T-helper 1 cell (primary cell): ENCODE data around the gene THUMPD2.

Experiments used
- DNase-seq, 5 donors: peaks; one replicate each; pipeline ENCODE4 v3.0.0-alpha.2; 2012 to 2020

The THUMPD2 gene

DNA sequence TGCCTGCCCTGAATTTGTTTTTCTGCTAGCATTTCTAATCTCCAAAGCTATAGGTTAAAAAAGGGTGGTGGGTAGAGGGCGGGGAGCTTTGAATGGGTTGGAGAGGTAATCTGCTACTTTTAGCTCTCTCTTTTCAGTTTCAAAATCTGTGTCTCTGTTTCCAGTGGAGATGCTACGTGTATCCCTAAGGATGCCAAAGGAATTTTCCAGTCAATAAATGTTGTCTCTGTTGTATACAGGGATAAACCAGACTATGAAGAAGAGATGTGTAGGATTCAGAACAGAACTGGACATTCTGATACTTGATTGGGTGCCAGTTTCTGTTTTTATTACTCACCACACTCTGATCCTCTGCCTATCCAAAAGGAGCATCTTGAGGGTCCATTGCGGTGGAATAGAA is 63.2 kb downstream of the THUMPD2 start:
- no peak for DNase-seq

DNA sequence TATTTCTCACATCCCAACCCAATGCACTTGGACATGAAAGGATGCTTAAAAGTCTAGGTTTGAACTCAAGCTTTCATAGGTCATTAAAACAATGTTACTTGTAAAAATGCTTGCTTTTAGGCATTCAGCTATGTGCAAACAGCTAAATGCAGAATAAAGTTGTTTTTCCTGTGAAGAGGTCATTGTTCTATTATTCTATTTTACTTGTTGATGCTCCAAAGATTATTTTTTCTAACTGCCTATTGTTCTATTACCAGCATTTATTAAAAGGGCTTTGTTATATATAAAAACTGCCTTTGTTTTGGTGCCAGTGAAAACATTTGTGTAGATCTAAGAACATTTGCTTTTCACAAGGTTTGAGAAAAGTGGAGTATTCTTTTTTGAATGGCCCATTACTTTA is 64.0 kb downstream of the THUMPD2 start:
- DNase-seq, result no peak

DNA sequence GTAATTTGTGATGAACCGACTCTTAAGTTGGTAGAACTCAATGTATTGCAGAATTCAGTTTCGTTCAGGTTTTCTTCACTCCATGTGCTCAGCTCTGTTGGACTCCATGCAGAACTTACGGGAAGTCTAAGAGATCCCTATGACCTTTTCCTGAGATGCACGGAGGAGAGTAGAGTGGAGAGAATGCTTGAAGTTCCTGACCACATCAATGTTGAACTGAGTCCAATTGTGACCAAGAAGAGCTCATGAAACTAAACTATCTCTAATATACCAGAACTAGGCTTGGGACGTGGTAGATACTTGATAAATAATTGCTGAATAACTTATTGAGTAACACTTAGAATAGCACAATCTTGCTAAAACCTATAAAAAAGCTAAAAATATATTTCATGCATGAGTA is 66.1 kb downstream of the THUMPD2 start:
- DNase-seq, result no peak

DNA sequence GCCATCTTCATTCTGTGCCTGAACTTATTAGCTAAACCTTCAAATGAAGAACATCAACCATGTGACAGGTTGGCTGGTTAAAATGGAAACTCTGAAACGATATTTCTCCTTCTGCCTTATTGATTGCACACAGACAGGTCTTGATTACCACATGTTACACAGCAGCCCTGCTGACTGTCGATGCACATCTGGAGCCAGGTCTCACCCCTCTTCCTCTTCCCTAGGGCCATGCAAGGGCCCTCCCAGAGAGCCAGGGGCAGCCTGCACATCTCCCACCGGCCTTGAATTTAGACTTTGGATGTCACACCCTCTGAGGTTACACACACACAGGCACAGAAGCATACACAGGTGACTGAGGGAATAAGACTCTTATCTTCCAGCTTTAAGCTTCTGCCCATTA is 68.3 kb downstream of the THUMPD2 start:
- DNase-seq, result no peak

DNA sequence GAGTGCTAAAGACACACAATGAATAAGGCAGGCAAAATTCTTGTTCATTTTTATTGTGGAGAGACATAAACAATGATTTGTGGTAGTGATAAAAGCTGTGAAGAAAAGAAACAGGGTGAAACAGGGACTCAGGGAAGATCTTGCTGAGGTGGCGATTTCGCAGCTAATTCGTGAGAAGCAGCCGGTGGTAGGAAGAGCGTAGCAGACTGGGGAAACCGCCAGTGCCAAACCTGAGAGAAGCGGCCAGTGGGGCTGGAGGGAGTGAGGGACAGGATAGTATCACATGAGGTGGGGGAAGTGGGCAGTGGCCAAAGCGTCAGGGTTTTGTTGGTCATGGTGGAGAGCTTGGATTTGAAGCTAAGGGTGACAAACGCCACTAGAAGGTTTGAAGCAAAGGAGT is 71.1 kb downstream of the THUMPD2 start:
- DNase-seq, result no peak

DNA sequence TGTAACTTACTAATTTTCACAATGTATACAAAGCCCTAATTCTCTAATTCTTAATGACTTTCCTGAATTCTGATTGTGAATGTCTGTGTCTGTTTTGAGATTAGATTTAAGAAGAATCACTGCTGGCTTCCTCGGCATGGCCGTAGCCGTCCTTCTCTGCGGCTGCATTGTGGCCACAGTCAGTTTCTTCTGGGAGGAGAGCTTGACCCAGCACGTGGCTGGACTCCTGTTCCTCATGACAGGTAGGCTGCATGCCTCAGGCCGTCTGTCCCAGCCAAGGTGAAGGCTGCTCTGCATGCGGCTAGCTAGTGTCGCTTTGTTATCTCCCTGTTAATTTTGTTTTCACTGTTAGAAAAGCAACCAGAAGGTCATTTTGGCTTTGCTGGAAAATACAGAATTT is 72.1 kb downstream of the THUMPD2 start:
- no peak for DNase-seq

DNA sequence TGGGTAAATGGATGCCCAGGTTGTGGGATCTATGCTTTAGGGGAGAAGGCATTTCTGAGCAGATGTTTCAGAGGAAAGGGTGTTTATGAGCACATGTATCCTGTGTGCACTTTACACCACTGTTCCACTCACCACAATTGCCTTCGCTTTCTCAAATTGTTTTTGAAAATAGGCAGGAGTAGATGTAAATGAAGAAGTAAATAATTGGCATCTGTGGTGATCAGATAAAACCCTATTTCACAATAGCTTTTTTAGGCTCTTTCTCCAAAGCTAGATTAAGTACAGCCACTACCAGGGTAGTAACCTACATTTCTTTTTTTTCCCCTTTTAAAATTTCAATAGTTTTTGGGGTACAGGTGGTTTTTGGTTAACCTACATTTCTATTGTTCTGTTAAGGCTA is 72.7 kb downstream of the THUMPD2 start:
- DNase-seq, result no peak

DNA sequence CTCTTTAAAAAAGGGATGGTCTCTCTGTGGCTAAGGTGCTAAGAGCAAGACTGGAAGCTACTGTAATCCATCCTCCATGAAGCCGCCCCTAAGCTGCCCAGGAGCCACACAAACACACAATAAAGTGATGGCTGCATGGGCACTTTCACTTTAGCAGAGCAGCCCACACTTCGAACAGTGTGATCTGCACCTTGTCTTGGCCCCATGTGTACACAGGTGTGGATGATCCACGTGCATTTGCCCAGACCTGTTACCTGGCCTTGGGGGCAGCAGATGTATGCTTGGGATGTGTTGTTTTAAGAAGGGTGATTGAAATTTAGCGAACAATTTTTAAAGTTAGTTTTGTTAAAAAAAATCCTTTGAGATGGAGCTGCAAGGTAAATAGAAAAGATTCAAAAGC is 73.4 kb downstream of the THUMPD2 start:
- no peak for DNase-seq

DNA sequence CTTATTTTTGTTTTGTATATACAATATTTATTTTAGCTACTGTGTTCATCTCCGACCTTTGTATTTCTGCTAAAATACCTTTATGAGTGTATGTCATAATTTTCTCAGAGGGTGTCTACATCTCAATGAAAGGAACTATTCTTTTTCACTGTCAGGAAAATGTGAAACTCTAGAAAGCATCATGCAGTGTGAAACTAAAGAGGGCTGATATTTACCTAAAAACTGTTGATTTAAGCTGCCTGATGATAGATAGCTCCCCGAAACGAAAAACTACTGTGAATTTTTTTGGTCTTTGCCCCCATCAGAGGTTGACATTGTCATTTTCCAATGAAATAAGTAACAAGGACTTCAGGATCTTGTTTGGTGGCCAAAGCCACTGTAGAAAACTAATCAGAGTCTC is 74.5 kb downstream of the THUMPD2 start:
- DNase-seq, result no peak

DNA sequence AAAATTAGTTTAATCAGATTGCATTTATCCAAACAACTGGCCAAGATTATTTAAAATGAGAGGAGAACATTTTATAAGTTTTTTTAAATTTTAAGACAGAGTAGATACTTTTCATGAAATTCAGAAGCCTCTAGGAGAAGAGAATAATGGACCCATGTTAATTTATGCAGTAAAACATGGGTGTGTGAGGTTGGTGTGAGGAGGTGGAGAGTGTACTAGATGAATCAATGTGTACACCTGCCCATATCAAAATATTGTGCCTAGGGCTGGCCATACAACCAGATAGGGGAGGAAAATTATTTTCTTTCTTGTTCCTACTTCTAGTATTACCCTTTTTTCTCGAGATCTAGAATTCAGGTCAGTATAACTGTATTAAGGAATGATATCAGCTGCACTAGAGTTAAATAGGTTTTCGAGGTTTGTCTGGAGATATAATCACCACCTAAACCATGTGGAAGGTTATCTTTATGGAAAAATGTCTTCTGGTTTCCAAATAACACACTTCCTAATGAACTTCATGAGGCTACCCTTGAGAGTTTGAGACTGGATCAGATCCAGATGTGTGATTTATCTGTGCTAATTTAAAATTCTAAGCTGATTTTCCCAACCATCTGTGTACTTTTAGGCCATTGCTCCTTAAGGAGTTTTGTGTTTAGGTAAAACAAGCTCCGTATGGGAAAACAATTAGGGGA is 75.7 kb downstream of the THUMPD2 start:
- no peak for DNase-seq

DNA sequence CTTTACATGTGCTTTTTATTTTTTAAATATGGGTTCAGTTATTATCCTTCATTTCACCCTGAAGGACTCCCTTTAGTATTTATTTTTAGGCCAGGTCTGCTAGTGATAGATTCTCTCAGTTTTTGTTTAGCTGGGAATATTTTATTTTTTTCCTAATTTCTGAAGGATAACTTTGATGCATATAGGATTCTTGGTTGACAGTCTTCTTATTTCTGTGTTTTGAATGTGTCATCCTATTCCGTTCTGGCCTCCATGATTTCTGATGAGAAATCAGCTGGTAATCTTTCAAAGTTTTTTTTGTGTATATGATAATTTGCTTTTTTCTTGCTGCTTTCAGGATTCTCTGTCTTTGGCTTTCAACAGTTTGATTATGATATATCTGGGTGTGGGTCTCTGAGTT is 77.9 kb downstream of the THUMPD2 start:
- no peak for DNase-seq

DNA sequence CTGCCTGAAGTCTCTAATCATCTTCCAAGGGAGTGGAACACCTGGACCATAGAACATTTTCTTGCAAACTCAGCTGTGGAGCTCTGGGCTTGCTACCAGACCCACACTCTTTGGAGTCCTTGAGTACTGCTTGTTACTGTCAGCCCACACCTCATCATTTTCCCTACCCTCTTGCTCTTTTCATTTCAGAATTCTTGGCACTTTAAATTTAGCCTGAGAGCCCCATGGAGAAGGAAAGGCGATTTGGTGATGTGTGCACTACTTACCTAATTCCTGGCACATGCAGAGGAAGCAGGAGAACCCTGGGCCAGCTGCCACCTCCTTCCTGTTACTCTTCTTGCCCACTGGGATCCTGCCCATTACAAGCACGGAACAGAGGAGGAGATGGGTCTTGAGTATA is 81.6 kb downstream of the THUMPD2 start:
- no peak for DNase-seq

DNA sequence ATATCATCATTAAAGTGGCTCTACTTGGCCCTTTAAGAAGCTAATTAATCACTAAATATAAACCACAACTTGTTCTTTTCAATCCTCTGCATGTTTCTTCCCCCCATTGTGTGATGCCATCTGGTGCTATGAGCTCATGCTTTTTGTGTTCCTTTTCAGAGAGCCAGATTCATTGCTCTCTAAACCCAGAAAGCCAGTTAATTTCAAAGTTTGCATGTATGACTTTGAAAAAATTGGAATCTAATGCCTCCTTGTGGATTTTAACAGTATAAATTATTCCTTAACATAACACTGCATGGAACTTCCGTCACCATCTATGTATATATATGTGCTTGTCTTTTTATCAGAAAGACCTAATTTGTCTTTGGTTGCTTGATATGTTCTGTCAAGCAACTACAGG is 82.2 kb downstream of the THUMPD2 start:
- no peak for DNase-seq

DNA sequence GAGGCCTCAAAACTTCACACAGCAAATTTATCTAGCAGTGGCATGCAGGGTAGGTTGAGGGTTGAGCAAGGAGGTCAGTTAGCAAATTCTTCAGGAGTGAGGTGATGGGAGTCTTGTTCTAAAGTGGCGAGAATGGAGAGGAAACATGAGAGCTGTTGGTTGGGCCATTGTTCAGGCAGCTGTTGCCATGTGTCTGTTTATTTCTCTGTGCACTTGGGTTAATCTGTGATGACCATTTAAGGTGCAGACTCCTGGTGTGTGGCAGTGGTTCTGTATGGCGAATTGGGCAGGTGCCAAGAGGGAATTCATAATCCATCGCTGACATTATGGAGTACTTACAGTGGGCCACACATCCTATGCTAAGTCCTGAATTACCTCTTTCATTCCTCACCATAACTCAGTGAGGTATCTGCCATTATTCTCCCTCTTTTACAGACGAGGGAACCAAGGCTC is 82.9 kb downstream of the THUMPD2 start:
- no peak for DNase-seq

DNA sequence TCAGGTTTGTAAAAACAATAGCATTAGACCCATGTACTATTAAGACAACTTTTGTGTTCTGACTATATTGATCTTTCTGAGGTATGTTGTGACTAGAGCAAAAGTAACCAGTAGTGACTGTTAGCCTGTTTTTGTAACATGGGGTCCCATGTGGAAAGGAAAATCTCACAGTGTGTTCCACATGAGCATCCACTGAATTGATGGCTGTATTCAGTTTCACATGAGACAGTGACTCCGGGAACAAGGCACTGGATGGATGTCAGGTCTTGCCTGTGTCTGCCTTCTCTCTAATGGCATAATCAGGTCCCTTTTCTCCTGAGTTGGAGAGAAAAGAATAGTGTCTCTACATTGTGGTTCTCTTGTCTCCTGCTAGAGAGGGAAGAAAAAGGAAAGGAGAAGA is 85.8 kb downstream of the THUMPD2 start:
- no peak for DNase-seq

DNA sequence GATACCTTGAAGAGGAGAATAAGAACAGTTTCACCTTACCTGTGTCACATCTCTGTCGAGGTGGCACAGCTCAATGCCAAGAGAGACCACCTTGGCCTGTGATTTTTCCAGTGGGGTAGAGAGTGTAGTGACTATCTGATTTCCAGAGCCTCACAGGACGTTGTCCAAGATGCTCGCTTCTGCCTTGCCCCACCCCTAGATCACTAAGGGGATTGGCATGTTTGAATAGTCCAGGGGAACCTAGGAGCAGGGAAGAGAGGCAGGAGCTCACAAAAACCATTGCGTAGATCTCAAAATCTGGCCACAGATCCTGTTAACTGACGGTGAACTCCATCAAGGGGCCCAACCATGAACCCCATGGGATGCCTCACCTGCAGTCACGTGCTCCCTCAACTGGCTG is 89.2 kb downstream of the THUMPD2 start:
- no peak for DNase-seq

DNA sequence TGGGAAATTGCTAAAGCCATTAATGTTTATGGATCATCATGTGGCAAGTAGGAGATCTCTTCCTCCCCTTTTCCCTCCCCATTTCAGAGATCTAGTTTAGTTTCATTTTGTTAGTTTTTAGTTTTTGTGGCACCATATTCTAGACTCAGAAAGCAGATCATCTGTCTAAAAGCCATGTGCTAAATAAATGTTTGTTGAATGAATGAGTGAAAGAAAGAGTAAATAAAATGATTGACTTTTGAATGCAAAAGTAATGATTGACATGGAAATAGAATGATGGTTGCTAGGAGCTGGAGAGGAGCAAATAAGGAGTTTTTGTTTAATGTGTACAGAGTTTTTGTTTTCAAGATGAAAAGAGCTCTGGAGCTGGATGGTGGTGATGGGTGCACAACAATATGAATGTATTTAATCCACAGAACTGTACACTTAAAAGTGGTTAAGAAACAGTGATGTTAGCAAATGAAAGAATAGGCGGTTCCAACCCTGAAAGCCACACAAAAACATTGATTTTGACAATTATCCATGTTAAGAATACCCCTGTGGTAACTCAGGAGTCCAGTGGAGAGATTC is 89.7 kb downstream of the THUMPD2 start:
- DNase-seq, result no peak

DNA sequence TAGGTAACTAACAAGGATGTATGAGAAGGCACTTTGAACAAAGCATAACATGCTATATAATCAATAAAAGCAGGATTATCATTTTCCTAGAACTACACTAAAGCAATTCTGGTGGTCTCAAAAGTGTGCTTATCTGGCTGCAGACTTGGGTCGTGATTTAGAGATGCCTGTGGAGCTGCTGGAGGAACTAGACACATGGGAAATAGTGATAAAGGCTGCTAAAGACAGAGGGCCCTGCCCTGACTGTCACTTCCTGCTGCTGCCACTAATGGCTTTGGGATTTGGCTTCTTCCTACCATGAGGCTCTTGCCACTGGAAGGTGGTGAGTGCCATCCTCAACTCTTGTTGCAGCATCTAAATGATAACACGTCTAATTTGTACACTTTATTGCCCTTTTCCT is 90.9 kb downstream of the THUMPD2 start:
- no peak for DNase-seq

DNA sequence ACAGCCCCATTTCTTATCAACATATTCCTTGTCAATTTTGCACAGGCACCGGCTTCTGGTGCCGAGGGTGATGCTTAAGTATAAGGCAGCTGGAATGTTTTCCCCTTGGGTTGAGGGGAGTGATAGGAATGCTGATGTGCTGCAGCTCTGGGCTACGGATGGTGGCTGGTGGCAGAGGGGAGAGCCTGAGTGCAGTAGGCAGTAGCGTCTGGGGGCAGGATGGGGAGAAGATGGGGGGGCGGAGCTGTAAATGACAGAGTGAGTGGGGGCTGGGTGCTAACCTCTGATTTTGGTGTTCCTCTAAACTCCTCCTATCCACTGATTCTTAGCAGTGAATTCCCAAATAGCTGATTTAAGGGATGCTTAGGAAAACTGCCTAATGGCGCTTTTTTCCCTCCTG is 92.6 kb downstream of the THUMPD2 start:
- DNase-seq, result no peak
